ENCODE results near the gene C18orf63. TPM values are rescaled to one million over a fixed set of nuclear protein-coding genes. Genes with fewer than 3 reads are reported as not detected.
A peak's percentile ranks its signal among the peaks of the same experiment; 100 is the strongest.

C18orf63 gene
- total RNA-seq, 1 experiment from 2014 or later: not detected

- ChIA-PET POLR2A (no interaction called here), CTCF (no interaction called here), RAD21 (ENCODE audit: low non-redundant PET in 1 of 2, low total read pairs in 2 of 2, uncharacterized antibody in 2 of 2, unreplicated experiment in 2 of 2) (no interaction called here)
- Histone ChIP-seq H2AFZ (ENCODE audit: low read depth, low read length, poor library complexity, severe bottlenecking) (peak overlapping the region; percentile 82), H3K79me2 (ENCODE audit: insufficient read depth, low read length) (no peaks in the 10 kb centered on the region), H3K9me2 (ENCODE audit: insufficient read depth) (no peaks in the 10 kb centered on the region), H3K4me1 (ENCODE audit: control insufficient read depth in 1 of 2, insufficient read depth in 2 of 2, low read length in 2 of 2) (peaks cover 7 to 19% of the 10 kb centered on the region in 2 experiments; a peak in 3 of 4 replicates), H3K4me2 (ENCODE audit: low read length) (peak overlapping the region; percentile 93), H3K36me3 (ENCODE audit: control insufficient read depth in 1 of 2, insufficient read depth in 2 of 2, low read length in 2 of 2) (no peaks in the 10 kb centered on the region), H3K4me3 (replicated peaks in 1 of 2; ENCODE audit: low read depth in 1 of 2, low read length in 2 of 2) (peak overlapping the region; percentile 62 to 75), H4K20me1 (ENCODE audit: insufficient read depth) (no peaks in the 10 kb centered on the region), H3K9me3 (ENCODE audit: control insufficient read depth in 1 of 2, insufficient read depth in 1 of 2, low read depth in 1 of 2, low read length in 2 of 2) (0 out of 4 replicates have a peak, but pooled peaks cover 0 to 3% of the 10 kb centered on the region in 2 experiments), H3K9ac (ENCODE audit: low read length) (no peak overlapping the region), H3K27ac (ENCODE audit: low read depth, low read length) (no peak overlapping the region), H3K27me3 (ENCODE audit: insufficient read depth, low read length) (no peaks in the 10 kb centered on the region)
- DNase-seq (ENCODE audit: low read depth, low spot score) (no peak), ATAC-seq (no peak)
- no peak for TF ChIP-seq EGR1 (IDR thresholded peaks at IDR 0.05; ENCODE audit: low read depth)
- TF ChIP-seq YY1 (IDR thresholded peaks at IDR 0.05; ENCODE audit: extremely low read depth, insufficient replicate concordance, low read depth, low read length): no peak
- TF ChIP-seq CEBPB (IDR thresholded peaks at IDR 0.05; ENCODE audit: low read depth): no peak
- no peak for TF ChIP-seq FOSL1 (IDR thresholded peaks at IDR 0.05; ENCODE audit: low read depth)
- no peak for TF ChIP-seq ZNF274 (IDR thresholded peaks at IDR 0.05; ENCODE audit: low read depth, low read length)
- no peak for TF ChIP-seq REST (IDR thresholded peaks at IDR 0.05; ENCODE audit: low read depth)
- no peak for TF ChIP-seq SIN3A (IDR thresholded peaks at IDR 0.05; ENCODE audit: low read depth)
- TF ChIP-seq TCF7L2 (IDR thresholded peaks at IDR 0.05; ENCODE audit: borderline replicate concordance, extremely low read depth, insufficient read depth, insufficient read length): no peak
- TF ChIP-seq ATF3 (IDR thresholded peaks at IDR 0.05): no peak
- no peak for TF ChIP-seq EZH2phosphoT487 (IDR thresholded peaks at IDR 0.05; ENCODE audit: borderline replicate concordance)
- TF ChIP-seq ZFX (IDR thresholded peaks at IDR 0.05): no peak
- no peak for TF ChIP-seq CTCF (IDR thresholded peaks at IDR 0.05 in 2 of 3, conservative IDR thresholded peaks at IDR 0.05 in 1 of 3; ENCODE audit: borderline replicate concordance in 1 of 3, insufficient read depth in 1 of 3, low read depth in 2 of 3, low read length in 2 of 3)
- TF ChIP-seq ZBTB33 (IDR thresholded peaks at IDR 0.05; ENCODE audit: extremely low read depth, insufficient replicate concordance, low read length): no peak
- no peak for TF ChIP-seq SP1 (IDR thresholded peaks at IDR 0.05; ENCODE audit: low read depth)
- no peak for TF ChIP-seq POLR2AphosphoS5 (IDR thresholded peaks at IDR 0.05; ENCODE audit: low read depth, low read length)
- no peak for TF ChIP-seq POLR2A (IDR thresholded peaks at IDR 0.05; ENCODE audit: borderline replicate concordance, extremely low read depth, insufficient read depth, insufficient read length)
- TF ChIP-seq CBX3 (IDR thresholded peaks at IDR 0.05; ENCODE audit: low read depth): no peak
- TF ChIP-seq MAX (IDR thresholded peaks at IDR 0.05): no peak
- TF ChIP-seq ELF1 (IDR thresholded peaks at IDR 0.05; ENCODE audit: borderline replicate concordance, low read depth): no peak
- intact Hi-C loops (cut with micrococcal nuclease): loop anchor here (5.0 kb wide), 1 partner anchor 200 kb away; no protein-coding TSS in a partner anchor
- BruUV-seq (replicated peaks): no TSS peak
Observed at GRCh38 chr18:74292541-74292858, 23.1 kb upstream of the C18orf63 start.

All from HCT116 (cell line).